Liver (tissue), 3 donors: ENCODE measurements around the gene BOD1L2.

ENCODE experiments used
- FOXA1 ChIP-seq: IDR thresholded peaks from 2 replicates; pipeline ENCODE4 v1.6.1; 2016; ENCODE audit warnings: antibody characterized with exemption
- GABPA ChIP-seq, 2 donors: IDR thresholded peaks in 1 of 2; conservative IDR thresholded peaks in 1 of 2; 2 replicates each; pipeline ENCODE4 v1.6.1; 2016; ENCODE audit warnings: antibody characterized with exemption in 2 of 2, mild to moderate bottlenecking in 1 of 2, moderate library complexity in 1 of 2
- JUND ChIP-seq, 2 donors: IDR thresholded peaks; 2 replicates each; pipeline ENCODE4 v1.6.1; 2016; ENCODE audit warnings: antibody characterized with exemption in 2 of 2
- RAD21 ChIP-seq, 2 donors: IDR thresholded peaks; 2 replicates each; pipeline ENCODE4 v1.6.1; 2016; ENCODE audit warnings: antibody characterized with exemption in 2 of 2, mild to moderate bottlenecking in 2 of 2
- RXRA ChIP-seq, 2 donors: IDR thresholded peaks; 2 replicates each; pipeline ENCODE4 v1.6.1; 2017 to 2018; ENCODE audit warnings: antibody characterized with exemption in 2 of 2, mild to moderate bottlenecking in 1 of 2
- SP1 ChIP-seq: IDR thresholded peaks from 2 replicates; pipeline ENCODE4 v1.6.1; 2018; ENCODE audit warnings: antibody characterized with exemption, mild to moderate bottlenecking
- TF ChIP-seq, protein P1 (sequence below): fragments of 150-350 bp; IDR thresholded peaks from 2 replicates; pipeline ENCODE4 v1.5.1; 2017; ENCODE audit warnings: improper control_type of control experiment, low read depth, low read length; ENCODE audit not compliant: missing input control
- TF ChIP-seq, protein P2 (sequence below): IDR thresholded peaks from 2 replicates; pipeline ENCODE4 v1.6.1; 2016; ENCODE audit warnings: antibody characterized with exemption, mild to moderate bottlenecking
- TF ChIP-seq, protein P3 (sequence below): IDR thresholded peaks from 2 replicates; pipeline ENCODE4 v1.6.1; 2016; ENCODE audit warnings: antibody characterized with exemption
- donor health status: healthy.
- donor health status: healthy.

DNA sequence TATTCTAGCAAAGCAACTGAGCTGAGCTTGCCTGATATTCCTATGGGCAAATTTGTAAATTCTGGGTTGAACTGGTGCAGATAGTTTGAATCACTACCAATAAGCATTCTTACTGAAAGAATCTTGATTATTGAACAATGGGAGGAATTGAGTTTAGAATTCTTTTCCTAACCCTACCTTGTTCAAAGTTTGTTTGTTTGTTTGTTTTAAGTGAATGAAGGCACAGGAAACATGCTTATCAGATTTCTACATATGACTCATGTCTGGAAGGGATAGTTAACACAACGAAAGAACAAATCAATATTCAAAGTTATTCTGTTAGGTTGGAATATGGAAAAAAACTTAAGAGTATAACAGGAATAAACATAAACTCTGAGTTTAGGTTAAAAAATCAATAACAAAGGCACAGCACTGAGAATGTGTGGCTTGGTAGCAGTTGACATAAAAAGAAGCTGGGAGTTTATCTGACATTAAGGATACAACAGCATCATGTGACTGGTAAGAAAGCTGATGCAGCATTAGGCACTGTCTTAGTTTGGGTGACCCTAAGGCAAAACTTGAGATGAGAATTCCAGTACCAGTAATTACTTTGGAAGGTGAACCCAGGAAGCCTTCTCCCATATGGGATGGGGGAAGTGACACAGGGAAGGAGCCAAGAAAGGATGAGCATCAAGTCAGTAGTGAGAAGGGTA is 20.9 kb downstream of the BOD1L2 start:
- TF ChIP-seq, protein P1, sequence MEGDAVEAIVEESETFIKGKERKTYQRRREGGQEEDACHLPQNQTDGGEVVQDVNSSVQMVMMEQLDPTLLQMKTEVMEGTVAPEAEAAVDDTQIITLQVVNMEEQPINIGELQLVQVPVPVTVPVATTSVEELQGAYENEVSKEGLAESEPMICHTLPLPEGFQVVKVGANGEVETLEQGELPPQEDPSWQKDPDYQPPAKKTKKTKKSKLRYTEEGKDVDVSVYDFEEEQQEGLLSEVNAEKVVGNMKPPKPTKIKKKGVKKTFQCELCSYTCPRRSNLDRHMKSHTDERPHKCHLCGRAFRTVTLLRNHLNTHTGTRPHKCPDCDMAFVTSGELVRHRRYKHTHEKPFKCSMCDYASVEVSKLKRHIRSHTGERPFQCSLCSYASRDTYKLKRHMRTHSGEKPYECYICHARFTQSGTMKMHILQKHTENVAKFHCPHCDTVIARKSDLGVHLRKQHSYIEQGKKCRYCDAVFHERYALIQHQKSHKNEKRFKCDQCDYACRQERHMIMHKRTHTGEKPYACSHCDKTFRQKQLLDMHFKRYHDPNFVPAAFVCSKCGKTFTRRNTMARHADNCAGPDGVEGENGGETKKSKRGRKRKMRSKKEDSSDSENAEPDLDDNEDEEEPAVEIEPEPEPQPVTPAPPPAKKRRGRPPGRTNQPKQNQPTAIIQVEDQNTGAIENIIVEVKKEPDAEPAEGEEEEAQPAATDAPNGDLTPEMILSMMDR: no peak
- TF ChIP-seq GABPA (IDR thresholded peaks at IDR 0.05 in 1 of 2, conservative IDR thresholded peaks at IDR 0.05 in 1 of 2): no peak
- TF ChIP-seq RAD21 (IDR thresholded peaks at IDR 0.05): no peak
- TF ChIP-seq RXRA (IDR thresholded peaks at IDR 0.05): no peak
- TF ChIP-seq FOXA1: no peak
- TF ChIP-seq, protein P2, sequence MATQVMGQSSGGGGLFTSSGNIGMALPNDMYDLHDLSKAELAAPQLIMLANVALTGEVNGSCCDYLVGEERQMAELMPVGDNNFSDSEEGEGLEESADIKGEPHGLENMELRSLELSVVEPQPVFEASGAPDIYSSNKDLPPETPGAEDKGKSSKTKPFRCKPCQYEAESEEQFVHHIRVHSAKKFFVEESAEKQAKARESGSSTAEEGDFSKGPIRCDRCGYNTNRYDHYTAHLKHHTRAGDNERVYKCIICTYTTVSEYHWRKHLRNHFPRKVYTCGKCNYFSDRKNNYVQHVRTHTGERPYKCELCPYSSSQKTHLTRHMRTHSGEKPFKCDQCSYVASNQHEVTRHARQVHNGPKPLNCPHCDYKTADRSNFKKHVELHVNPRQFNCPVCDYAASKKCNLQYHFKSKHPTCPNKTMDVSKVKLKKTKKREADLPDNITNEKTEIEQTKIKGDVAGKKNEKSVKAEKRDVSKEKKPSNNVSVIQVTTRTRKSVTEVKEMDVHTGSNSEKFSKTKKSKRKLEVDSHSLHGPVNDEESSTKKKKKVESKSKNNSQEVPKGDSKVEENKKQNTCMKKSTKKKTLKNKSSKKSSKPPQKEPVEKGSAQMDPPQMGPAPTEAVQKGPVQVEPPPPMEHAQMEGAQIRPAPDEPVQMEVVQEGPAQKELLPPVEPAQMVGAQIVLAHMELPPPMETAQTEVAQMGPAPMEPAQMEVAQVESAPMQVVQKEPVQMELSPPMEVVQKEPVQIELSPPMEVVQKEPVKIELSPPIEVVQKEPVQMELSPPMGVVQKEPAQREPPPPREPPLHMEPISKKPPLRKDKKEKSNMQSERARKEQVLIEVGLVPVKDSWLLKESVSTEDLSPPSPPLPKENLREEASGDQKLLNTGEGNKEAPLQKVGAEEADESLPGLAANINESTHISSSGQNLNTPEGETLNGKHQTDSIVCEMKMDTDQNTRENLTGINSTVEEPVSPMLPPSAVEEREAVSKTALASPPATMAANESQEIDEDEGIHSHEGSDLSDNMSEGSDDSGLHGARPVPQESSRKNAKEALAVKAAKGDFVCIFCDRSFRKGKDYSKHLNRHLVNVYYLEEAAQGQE: no peak
- no peak for TF ChIP-seq JUND (IDR thresholded peaks at IDR 0.05)
- TF ChIP-seq, protein P3, sequence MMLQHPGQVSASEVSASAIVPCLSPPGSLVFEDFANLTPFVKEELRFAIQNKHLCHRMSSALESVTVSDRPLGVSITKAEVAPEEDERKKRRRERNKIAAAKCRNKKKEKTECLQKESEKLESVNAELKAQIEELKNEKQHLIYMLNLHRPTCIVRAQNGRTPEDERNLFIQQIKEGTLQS: no peak
- no peak for TF ChIP-seq SP1
